Omental fat pad (tissue), 4 donors: ENCODE results near the gene REN. TPM values are rescaled to one million over a fixed set of nuclear protein-coding genes. Genes with fewer than 3 reads are reported as not detected.

Experiments used
- ATAC-seq: fragments of 150-250 bp; one replicate; pipeline ENCODE4 v1.9.1; 2016; ENCODE audit warnings: mild to moderate bottlenecking, moderate library complexity; ENCODE audit not compliant: low FRiP score
- DNase-seq: peaks from one replicate; pipeline ENCODE4 v3.0.0-alpha.2; 2019; ENCODE audit warnings: low spot score
- CTCF ChIP-seq, 3 donors: fragments of 450-650 bp; IDR thresholded peaks; one replicate each; pipeline ENCODE4 v1.5.1; 2016 to 2017; ENCODE audit warnings: antibody characterized with exemption in 3 of 3, mild to moderate bottlenecking in 3 of 3, moderate library complexity in 2 of 3
- total RNA-seq, 4 donors: library from RNA; depleted of rRNA; stranded (reverse); fragments of >200 nt; gene quantifications; one replicate each; pipeline ENCODE4 v1.1.0, GENCODE V29; 2016

REN gene
- total RNA-seq, 4 donors from 2014 or later, result 1.4 to 2.8 TPM; not detected in 2

GRCh38 chr1:204198348-204199340 lies 32.5 kb upstream of the REN start:
- ATAC-seq (no peak), DNase-seq (no peak)
- TF ChIP-seq CTCF (IDR thresholded peaks at IDR 0.05), result no peak

DNA sequence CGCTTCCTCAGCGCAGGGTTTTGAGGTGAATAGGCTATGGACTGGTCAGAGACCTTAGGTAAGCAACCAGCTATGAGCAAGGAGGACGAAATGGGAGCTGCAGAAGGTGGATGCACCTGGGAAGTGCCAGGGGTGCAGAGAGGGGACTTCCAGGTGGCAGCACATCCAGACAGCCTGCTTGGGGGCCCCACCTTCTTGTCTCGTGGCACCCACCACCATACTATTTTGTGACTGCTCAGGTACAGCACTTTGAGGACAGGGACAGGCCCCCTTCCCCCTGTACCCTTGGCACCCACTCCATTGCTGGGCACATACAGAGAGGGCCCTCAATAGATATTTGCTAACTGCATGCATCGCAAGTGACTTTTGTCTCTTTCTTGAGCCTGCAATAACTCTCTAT lies 30.9 kb upstream of the REN start:
- DNase-seq, result no peak

DNA sequence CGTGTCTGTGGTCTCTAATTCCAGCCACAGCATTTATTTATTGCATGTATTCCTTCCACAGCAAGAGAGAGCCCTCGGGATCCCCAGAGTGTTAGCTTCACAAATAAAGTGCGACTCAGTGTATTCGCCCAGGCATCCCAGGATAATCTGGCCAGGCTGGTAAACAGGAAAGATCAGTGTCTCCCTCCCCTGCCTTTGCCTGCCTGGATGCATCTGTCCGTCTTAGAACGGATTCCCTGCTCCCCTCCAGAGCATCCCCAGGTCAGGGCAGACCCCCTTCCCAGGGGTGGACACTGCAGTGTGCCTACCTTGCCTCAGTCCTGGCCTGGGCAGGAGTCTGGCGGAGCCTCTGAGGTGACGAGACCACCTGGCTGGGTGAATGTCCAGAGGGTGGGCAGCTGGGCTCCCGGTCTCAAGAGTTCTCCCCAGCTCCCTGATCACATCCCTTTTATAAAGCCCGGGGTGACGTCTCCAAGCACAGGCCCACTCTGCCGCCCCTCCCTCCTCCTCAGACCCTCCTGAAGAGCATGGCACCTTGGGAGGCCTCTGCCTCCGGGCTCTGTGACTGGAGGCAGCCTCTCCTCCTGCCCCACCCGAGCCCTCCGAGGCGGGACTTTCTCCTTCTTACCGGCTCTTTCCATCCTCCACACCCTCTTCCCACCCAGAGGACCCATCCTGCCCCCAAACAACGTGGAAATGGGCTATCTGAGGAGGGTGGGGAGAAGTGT lies 30.1 kb upstream of the REN start, which contains the start of gene KISS1:
TSS of gene KISS1 (minus strand) at position 424 of the 728 bp plus-strand sequence. CDS start 3,615 bp downstream, outside the sequence.
- no peak for TF ChIP-seq CTCF (IDR thresholded peaks at IDR 0.05)
- no peak for DNase-seq
- no peak for ATAC-seq

More for the DNA sequence above, 30.9 kb upstream of the REN start:
- ATAC-seq, result no peak
- no peak for TF ChIP-seq CTCF (IDR thresholded peaks at IDR 0.05)

- ATAC-seq, result no peak
- DNase-seq, result no peak
- no peak for TF ChIP-seq CTCF (IDR thresholded peaks at IDR 0.05)
Measured at GRCh38 chr1:204194771-204195170, 28.6 kb upstream of the REN start.

- ATAC-seq (no peak), DNase-seq (no peak)
- TF ChIP-seq CTCF (IDR thresholded peaks at IDR 0.05), result no peak
Measured at GRCh38 chr1:204194080-204194479, 27.9 kb upstream of the REN start.

DNA sequence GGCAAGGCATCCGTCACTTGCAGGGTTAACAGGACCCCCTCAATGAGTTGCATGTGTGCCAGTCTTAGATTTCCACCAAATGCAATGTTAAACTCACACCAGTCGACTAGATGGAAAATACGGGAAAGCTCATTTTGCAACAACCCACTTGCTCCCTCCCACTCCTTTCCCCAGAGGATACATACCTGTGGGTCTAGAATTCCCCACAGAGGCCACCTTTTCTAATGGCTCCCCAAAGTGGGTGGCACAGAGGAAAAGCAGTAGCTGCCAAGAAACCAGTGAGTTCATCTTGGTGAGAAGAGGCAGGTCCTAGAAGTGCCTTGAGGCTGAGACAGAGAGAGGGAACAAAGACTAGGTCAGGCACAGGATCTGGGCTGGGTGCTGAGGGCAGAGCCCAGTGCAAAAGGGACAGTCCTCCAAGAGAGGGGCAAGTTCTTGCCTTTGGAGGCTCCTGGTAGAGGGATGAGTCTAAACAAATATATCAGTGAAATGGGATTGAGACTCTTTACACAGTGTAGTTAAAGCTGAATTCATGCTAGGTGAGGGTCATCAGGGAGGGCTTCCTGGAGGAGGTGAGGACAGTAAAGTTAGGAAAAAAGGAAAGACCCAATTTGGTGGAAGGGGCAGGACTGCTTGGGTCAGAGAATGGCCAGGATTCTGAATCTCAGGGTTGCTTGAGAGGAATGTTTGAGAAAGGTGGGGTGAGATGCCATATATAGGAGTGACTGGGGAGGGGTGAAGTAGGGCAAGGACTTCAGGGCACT lies 26.6 kb upstream of the REN start:
- TF ChIP-seq CTCF (IDR thresholded peaks at IDR 0.05), result no peak
- DNase-seq (no peak), ATAC-seq (no peak)
